IPS-NIHi7 (cell line): ENCODE results near the gene FCN2.
A peak's percentile ranks its signal among the peaks of the same experiment; 100 is the strongest.

ENCODE experiments used
- DNase-seq: peaks from one replicate; pipeline ENCODE4 v3.0.0; 2012; ENCODE audit warnings: mixed read lengths; ENCODE audit errors: extremely low spot score

Gene FCN2

GRCh38 chr9:134880484-134881312 is at the start of gene FCN2:
FCN2 (plus strand) TSS chr9:134880810; CDS start chr9:134880822, 12 bp downstream.
- DNase-seq: no peak

- no peak for DNase-seq
Observed at GRCh38 chr9:134830926-134831720, 49.5 kb upstream of the FCN2 start.

- no peak for DNase-seq
Observed at GRCh38 chr9:134832471-134832870, 48.1 kb upstream of the FCN2 start.

- no peak for DNase-seq
Observed at GRCh38 chr9:134833294-134833880, 47.2 kb upstream of the FCN2 start.

- no peak for DNase-seq
Observed at GRCh38 chr9:134834217-134834956, 46.2 kb upstream of the FCN2 start.

GRCh38 chr9:134834957-134835419 is 45.6 kb upstream of the FCN2 start:
- no peak for DNase-seq

GRCh38 chr9:134835448-134835847 is 45.2 kb upstream of the FCN2 start:
- DNase-seq: no peak

GRCh38 chr9:134835987-134836386 is 44.6 kb upstream of the FCN2 start:
- no peak for DNase-seq

- no peak for DNase-seq
Observed at GRCh38 chr9:134836406-134836970, 44.1 kb upstream of the FCN2 start.

- no peak for DNase-seq
Observed at GRCh38 chr9:134837529-134837928, 43.1 kb upstream of the FCN2 start.

GRCh38 chr9:134838651-134839454 is 41.8 kb upstream of the FCN2 start:
- DNase-seq: no peak

GRCh38 chr9:134839455-134840125 is 41.0 kb upstream of the FCN2 start:
- peak; percentile 78 for DNase-seq

- DNase-seq: no peak
Observed at GRCh38 chr9:134840511-134840910, 40.1 kb upstream of the FCN2 start.

GRCh38 chr9:134841180-134841904 is 39.3 kb upstream of the FCN2 start:
- no peak for DNase-seq

GRCh38 chr9:134842321-134842720 is 38.3 kb upstream of the FCN2 start:
- no peak for DNase-seq

- no peak for DNase-seq
Observed at GRCh38 chr9:134843740-134844139, 36.9 kb upstream of the FCN2 start.

GRCh38 chr9:134844821-134845220 is 35.8 kb upstream of the FCN2 start:
- DNase-seq: no peak

GRCh38 chr9:134846187-134846586 is 34.4 kb upstream of the FCN2 start:
- DNase-seq: no peak

- DNase-seq: no peak
Observed at GRCh38 chr9:134846699-134847098, 33.9 kb upstream of the FCN2 start.
